ENCODE data around the gene LONRF3. TPM values are rescaled to one million over a fixed set of nuclear protein-coding genes. Genes with fewer than 3 reads are reported as not detected.
"Not testable (repeated sequence)": the region's sequence is repeated elsewhere in the genome, so short reads cannot be mapped to it uniquely, and the experiment has no call there.

Gene LONRF3
- total RNA-seq, 1 donor from 2014 or later, result 0.17 TPM

GRCh38 chrX:119029656-119030055 lies 55.2 kb downstream of the LONRF3 start:
- intact Hi-C loops (cut with micrococcal nuclease), result not testable (repeated sequence)

- intact Hi-C loops (cut with micrococcal nuclease), result no loop called here
Observed at GRCh38 chrX:119030990-119031389, 56.6 kb downstream of the LONRF3 start.

GRCh38 chrX:119036107-119037029 lies 62.0 kb downstream of the LONRF3 start:
- intact Hi-C loops (cut with micrococcal nuclease), result no loop called here

- intact Hi-C loops (cut with micrococcal nuclease), result no loop called here
Observed at GRCh38 chrX:119040432-119040831, 66.0 kb downstream of the LONRF3 start.

- intact Hi-C loops (cut with micrococcal nuclease), result no loop called here
Observed at GRCh38 chrX:119041175-119041574, 66.8 kb downstream of the LONRF3 start.

- intact Hi-C loops (cut with micrococcal nuclease), result no loop called here
Observed at GRCh38 chrX:119042040-119042439, 67.6 kb downstream of the LONRF3 start.

- intact Hi-C loops (cut with micrococcal nuclease), result no loop called here
Observed at GRCh38 chrX:119042996-119043395, 68.6 kb downstream of the LONRF3 start.

- intact Hi-C loops (cut with micrococcal nuclease), result no loop called here
Observed at GRCh38 chrX:119045884-119046283, 71.5 kb downstream of the LONRF3 start.

GRCh38 chrX:119055687-119056086 lies 81.3 kb downstream of the LONRF3 start:
- intact Hi-C loops (cut with micrococcal nuclease), result no loop called here

- intact Hi-C loops (cut with micrococcal nuclease), result no loop called here
Observed at GRCh38 chrX:119062750-119063374, 88.4 kb downstream of the LONRF3 start.

GRCh38 chrX:119063428-119063827 lies 89.0 kb downstream of the LONRF3 start:
- intact Hi-C loops (cut with micrococcal nuclease), result no loop called here

- intact Hi-C loops (cut with micrococcal nuclease), result loop anchor here (1.0 to 2.0 kb wide), 3 partner anchors 62 to 228 kb away; no protein-coding TSS in a partner anchor
Observed at GRCh38 chrX:119067023-119067739, 92.8 kb downstream of the LONRF3 start.

Other genes with a start within 250 kb of the LONRF3 start
- gene IL13RA1, start 247.0 kb upstream of the LONRF3 start, total RNA-seq, result 0.32 and 0.68 TPM in 2 replicates
- not detected in 2 replicates for gene ZCCHC12, start 150.8 kb upstream of the LONRF3 start, total RNA-seq
- not detected in 2 replicates for gene CT47C1, start 98.4 kb downstream of the LONRF3 start, total RNA-seq
- not detected in 2 replicates for gene KIAA1210, start 153.2 kb downstream of the LONRF3 start, total RNA-seq

Data from T-helper 1 cell treated with Interleukin-12 subunit alpha and Interleukin-12 subunit beta and Interleukin-4 antibody, amounts not matched to agents 30 ng/mL and 1 ng/mL, for 36 hours (primary cell).